Tibial nerve (tissue), 4 donors: ENCODE results near the gene WDR64.

ENCODE experiments used
- CTCF ChIP-seq, 5 experiments: fragments of 200-600 bp in 3 of 5; fragments of 450-650 bp in 2 of 5; sonication (generic) in 3 of 5; IDR thresholded peaks; one replicate each; pipeline ENCODE4 v1.5.1; 2016 to 2019; ENCODE audit warnings: antibody characterized with exemption in 5 of 5, mild to moderate bottlenecking in 3 of 5, moderate library complexity in 2 of 5
- EP300 ChIP-seq, 2 donors: sonication (generic); formaldehyde crosslinking; IDR thresholded peaks; one replicate each; pipeline ENCODE4 v1.6.1; 2017; ENCODE audit warnings: antibody characterized with exemption in 2 of 2, mild to moderate bottlenecking in 1 of 2
- POLR2A ChIP-seq, 2 donors: fragments of 450-650 bp; IDR thresholded peaks; one replicate each; pipeline ENCODE4 v1.6.1; 2017; ENCODE audit warnings: antibody characterized with exemption in 2 of 2, mild to moderate bottlenecking in 2 of 2, moderate library complexity in 2 of 2

GRCh38 chr1:241711326-241711725 is 59.2 kb downstream of the WDR64 start:
- TF ChIP-seq CTCF (IDR thresholded peaks at IDR 0.05) (no peak), POLR2A (IDR thresholded peaks at IDR 0.05) (no peak), EP300 (IDR thresholded peaks at IDR 0.05) (no peak)
